ENCODE results near the gene TCP11L2.
A peak's percentile ranks its signal among the peaks of the same experiment; 100 is the strongest.

TCP11L2 gene

GRCh38 chr12:106271575-106272505 lies 30.7 kb upstream of the TCP11L2 start:
- no peak overlapping the region for H3K4me3 ChIP-seq (ENCODE audit: low read length in 2 of 2)
- H3K4me1 ChIP-seq (ENCODE audit: control insufficient read depth in 2 of 2, insufficient read depth in 2 of 2, low read length in 2 of 2): peaks cover 11 to 17% of the 10 kb centered on the region in 2 donors
- no peak overlapping the region for H3K27ac ChIP-seq (ENCODE audit: low read depth in 2 of 2, low read length in 2 of 2)
- no peaks in the 10 kb centered on the region for H3K9me3 ChIP-seq (ENCODE audit: control insufficient read depth in 2 of 2, low read length in 2 of 2)
- no peak overlapping the region for H3K9ac ChIP-seq (ENCODE audit: low read depth in 1 of 2, low read length in 2 of 2)
- H3K36me3 ChIP-seq (ENCODE audit: control insufficient read depth in 2 of 2, insufficient read depth in 2 of 2, low read length in 2 of 2): no peaks in the 10 kb centered on the region
- no peaks in the 10 kb centered on the region for H3K27me3 ChIP-seq (ENCODE audit: control insufficient read depth in 2 of 2, insufficient read depth in 2 of 2, low read length in 2 of 2)

GRCh38 chr12:106273491-106273890 lies 29.0 kb upstream of the TCP11L2 start:
- Histone ChIP-seq H3K9ac (ENCODE audit: low read depth in 1 of 2, low read length in 2 of 2) (no peak overlapping the region), H3K27me3 (ENCODE audit: control insufficient read depth in 2 of 2, insufficient read depth in 2 of 2, low read length in 2 of 2) (no peaks in the 10 kb centered on the region), H3K27ac (ENCODE audit: low read depth in 2 of 2, low read length in 2 of 2) (no peak overlapping the region), H3K36me3 (ENCODE audit: control insufficient read depth in 2 of 2, insufficient read depth in 2 of 2, low read length in 2 of 2) (no peaks in the 10 kb centered on the region), H3K4me3 (ENCODE audit: low read length in 2 of 2) (no peak overlapping the region), H3K4me1 (ENCODE audit: control insufficient read depth in 2 of 2, insufficient read depth in 2 of 2, low read length in 2 of 2) (peaks cover 11 to 21% of the 10 kb centered on the region in 2 donors), H3K9me3 (ENCODE audit: control insufficient read depth in 2 of 2, low read length in 2 of 2) (no peaks in the 10 kb centered on the region)

GRCh38 chr12:106274012-106274411 lies 28.5 kb upstream of the TCP11L2 start:
- Histone ChIP-seq H3K27ac (ENCODE audit: low read depth in 2 of 2, low read length in 2 of 2) (peak overlapping the region; percentile 78 to 90), H3K9me3 (ENCODE audit: control insufficient read depth in 2 of 2, low read length in 2 of 2) (no peaks in the 10 kb centered on the region), H3K4me3 (ENCODE audit: low read length in 2 of 2) (no peak overlapping the region), H3K27me3 (ENCODE audit: control insufficient read depth in 2 of 2, insufficient read depth in 2 of 2, low read length in 2 of 2) (no peaks in the 10 kb centered on the region), H3K4me1 (ENCODE audit: control insufficient read depth in 2 of 2, insufficient read depth in 2 of 2, low read length in 2 of 2) (peaks cover 11 to 21% of the 10 kb centered on the region in 2 donors), H3K9ac (ENCODE audit: low read depth in 1 of 2, low read length in 2 of 2) (peak overlapping the region in 1 of 2 donors; percentile 31), H3K36me3 (ENCODE audit: control insufficient read depth in 2 of 2, insufficient read depth in 2 of 2, low read length in 2 of 2) (no peaks in the 10 kb centered on the region)

- H3K4me3 ChIP-seq (ENCODE audit: low read length in 2 of 2): peak overlapping the region in 1 of 2 donors; percentile 11
- H3K27me3 ChIP-seq (ENCODE audit: control insufficient read depth in 2 of 2, insufficient read depth in 2 of 2, low read length in 2 of 2): no peaks in the 10 kb centered on the region
- H3K9ac ChIP-seq (ENCODE audit: low read depth in 1 of 2, low read length in 2 of 2): peak overlapping the region in 1 of 2 donors; percentile 31
- H3K4me1 ChIP-seq (ENCODE audit: control insufficient read depth in 2 of 2, insufficient read depth in 2 of 2, low read length in 2 of 2): peaks cover 11 to 21% of the 10 kb centered on the region in 2 donors
- H3K27ac ChIP-seq (ENCODE audit: low read depth in 2 of 2, low read length in 2 of 2): peak overlapping the region; percentile 78 to 90
- no peaks in the 10 kb centered on the region for H3K9me3 ChIP-seq (ENCODE audit: control insufficient read depth in 2 of 2, low read length in 2 of 2)
- no peaks in the 10 kb centered on the region for H3K36me3 ChIP-seq (ENCODE audit: control insufficient read depth in 2 of 2, insufficient read depth in 2 of 2, low read length in 2 of 2)
These were observed 27.9 kb upstream of the TCP11L2 start for GRCh38 chr12:106274575-106275121.

- H3K36me3 ChIP-seq (ENCODE audit: control insufficient read depth in 2 of 2, insufficient read depth in 2 of 2, low read length in 2 of 2): no peaks in the 10 kb centered on the region
- H3K4me3 ChIP-seq (ENCODE audit: low read length in 2 of 2): no peak overlapping the region
- no peak overlapping the region for H3K9ac ChIP-seq (ENCODE audit: low read depth in 1 of 2, low read length in 2 of 2)
- peak overlapping the region; percentile 78 to 90 for H3K27ac ChIP-seq (ENCODE audit: low read depth in 2 of 2, low read length in 2 of 2)
- H3K4me1 ChIP-seq (ENCODE audit: control insufficient read depth in 2 of 2, insufficient read depth in 2 of 2, low read length in 2 of 2): peaks cover 11 to 21% of the 10 kb centered on the region in 2 donors
- H3K27me3 ChIP-seq (ENCODE audit: control insufficient read depth in 2 of 2, insufficient read depth in 2 of 2, low read length in 2 of 2): no peaks in the 10 kb centered on the region
- H3K9me3 ChIP-seq (ENCODE audit: control insufficient read depth in 2 of 2, low read length in 2 of 2): no peaks in the 10 kb centered on the region
These were observed 27.1 kb upstream of the TCP11L2 start for GRCh38 chr12:106275458-106275857.

GRCh38 chr12:106276032-106276740 lies 26.3 kb upstream of the TCP11L2 start:
- Histone ChIP-seq H3K9ac (ENCODE audit: low read depth in 1 of 2, low read length in 2 of 2) (no peak overlapping the region), H3K27ac (ENCODE audit: low read depth in 2 of 2, low read length in 2 of 2) (no peak overlapping the region), H3K9me3 (ENCODE audit: control insufficient read depth in 2 of 2, low read length in 2 of 2) (no peaks in the 10 kb centered on the region), H3K27me3 (ENCODE audit: control insufficient read depth in 2 of 2, insufficient read depth in 2 of 2, low read length in 2 of 2) (no peaks in the 10 kb centered on the region), H3K4me3 (ENCODE audit: low read length in 2 of 2) (no peak overlapping the region), H3K4me1 (ENCODE audit: control insufficient read depth in 2 of 2, insufficient read depth in 2 of 2, low read length in 2 of 2) (peaks cover 11 to 21% of the 10 kb centered on the region in 2 donors), H3K36me3 (ENCODE audit: control insufficient read depth in 2 of 2, insufficient read depth in 2 of 2, low read length in 2 of 2) (no peaks in the 10 kb centered on the region)

GRCh38 chr12:106280106-106280505 lies 22.4 kb upstream of the TCP11L2 start:
- H3K9ac ChIP-seq (ENCODE audit: low read depth in 1 of 2, low read length in 2 of 2): no peak overlapping the region

GRCh38 chr12:106281056-106281782 lies 21.3 kb upstream of the TCP11L2 start:
- Histone ChIP-seq H3K9ac (ENCODE audit: low read depth in 1 of 2, low read length in 2 of 2) (no peak overlapping the region), H3K4me3 (ENCODE audit: low read length in 2 of 2) (no peak overlapping the region), H3K27ac (ENCODE audit: low read depth in 2 of 2, low read length in 2 of 2) (peak overlapping the region in 1 of 2 donors; percentile 30), H3K27me3 (ENCODE audit: control insufficient read depth in 2 of 2, insufficient read depth in 2 of 2, low read length in 2 of 2) (no peaks in the 10 kb centered on the region), H3K9me3 (ENCODE audit: control insufficient read depth in 2 of 2, low read length in 2 of 2) (no peaks in the 10 kb centered on the region), H3K4me1 (ENCODE audit: control insufficient read depth in 2 of 2, insufficient read depth in 2 of 2, low read length in 2 of 2) (peaks cover 3 to 9% of the 10 kb centered on the region in 2 donors), H3K36me3 (ENCODE audit: control insufficient read depth in 2 of 2, insufficient read depth in 2 of 2, low read length in 2 of 2) (no peaks in the 10 kb centered on the region)

More at GRCh38 chr12:106280106-106280505, 22.4 kb upstream of the TCP11L2 start:
- Histone ChIP-seq H3K4me1 (ENCODE audit: control insufficient read depth in 2 of 2, insufficient read depth in 2 of 2, low read length in 2 of 2) (peaks cover 7 to 15% of the 10 kb centered on the region in 2 donors), H3K27ac (ENCODE audit: low read depth in 2 of 2, low read length in 2 of 2) (no peak overlapping the region), H3K36me3 (ENCODE audit: control insufficient read depth in 2 of 2, insufficient read depth in 2 of 2, low read length in 2 of 2) (no peaks in the 10 kb centered on the region), H3K4me3 (ENCODE audit: low read length in 2 of 2) (no peak overlapping the region), H3K27me3 (ENCODE audit: control insufficient read depth in 2 of 2, insufficient read depth in 2 of 2, low read length in 2 of 2) (no peaks in the 10 kb centered on the region), H3K9me3 (ENCODE audit: control insufficient read depth in 2 of 2, low read length in 2 of 2) (no peaks in the 10 kb centered on the region)

GRCh38 chr12:106281804-106282203 lies 20.7 kb upstream of the TCP11L2 start:
- H3K27ac ChIP-seq (ENCODE audit: low read depth in 2 of 2, low read length in 2 of 2): no peak overlapping the region
- H3K36me3 ChIP-seq (ENCODE audit: control insufficient read depth in 2 of 2, insufficient read depth in 2 of 2, low read length in 2 of 2): no peaks in the 10 kb centered on the region
- H3K4me3 ChIP-seq (ENCODE audit: low read length in 2 of 2): no peak overlapping the region
- no peak overlapping the region for H3K9ac ChIP-seq (ENCODE audit: low read depth in 1 of 2, low read length in 2 of 2)
- peaks cover 3 to 9% of the 10 kb centered on the region in 2 donors for H3K4me1 ChIP-seq (ENCODE audit: control insufficient read depth in 2 of 2, insufficient read depth in 2 of 2, low read length in 2 of 2)
- H3K27me3 ChIP-seq (ENCODE audit: control insufficient read depth in 2 of 2, insufficient read depth in 2 of 2, low read length in 2 of 2): no peaks in the 10 kb centered on the region
- H3K9me3 ChIP-seq (ENCODE audit: control insufficient read depth in 2 of 2, low read length in 2 of 2): no peaks in the 10 kb centered on the region

Measured in mucosa of rectum (tissue), 2 donors.